IPS-15b (cell line): ENCODE results near the gene GNA12.

Source experiments
- H3K27me3 ChIP-seq: one replicate; pipeline ENCODE4 v1.6.1; 2013; ENCODE audit warnings: low read length; ENCODE audit not compliant: control insufficient read depth, insufficient read depth
- H3K36me3 ChIP-seq: one replicate; pipeline ENCODE4 v1.6.1; 2013; ENCODE audit warnings: low read length; ENCODE audit not compliant: control insufficient read depth, insufficient read depth
- H3K4me1 ChIP-seq: one replicate; pipeline ENCODE4 v1.6.1; 2013; ENCODE audit warnings: mild to moderate bottlenecking, low read length; ENCODE audit not compliant: control insufficient read depth, insufficient read depth
- H3K4me3 ChIP-seq: one replicate; pipeline ENCODE4 v1.5.1; 2013; ENCODE audit warnings: low read depth, low read length
- H3K9ac ChIP-seq: one replicate; pipeline ENCODE4 v1.6.1; 2013; ENCODE audit warnings: low read depth, mild to moderate bottlenecking, low read length
- H3K9me3 ChIP-seq: one replicate; pipeline ENCODE4 v1.6.1; 2013; ENCODE audit warnings: mild to moderate bottlenecking, low read length; ENCODE audit not compliant: control insufficient read depth, insufficient read depth

The GNA12 gene

DNA sequence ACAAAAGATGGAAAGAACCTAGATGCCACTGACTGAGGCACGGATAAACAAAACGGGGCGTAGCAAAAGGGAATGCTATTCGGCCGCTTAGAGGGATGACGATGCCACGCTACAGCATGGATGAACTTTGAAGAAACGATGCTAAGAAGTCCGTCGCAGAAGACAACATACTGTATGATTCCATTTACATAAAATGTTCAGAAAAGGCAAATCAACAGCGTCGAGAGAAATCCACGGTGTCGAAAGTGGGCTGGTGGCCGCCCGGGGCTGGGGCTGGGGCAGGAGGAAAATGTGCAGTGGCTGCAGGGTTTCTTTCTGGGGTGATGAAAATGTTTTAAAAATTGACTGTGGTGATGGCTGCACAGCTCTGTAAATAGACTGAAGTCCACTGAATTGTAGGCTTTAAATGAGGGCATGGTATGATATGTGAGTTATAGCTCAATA, 24.1 kb downstream of the GNA12 start:
- Histone ChIP-seq H3K36me3 (no peaks in the 10 kb centered on the region), H3K4me1 (peaks cover 53% of the 10 kb centered on the region), H3K4me3 (no peak overlapping the region), H3K27me3 (no peaks in the 10 kb centered on the region), H3K9ac (no peak overlapping the region), H3K9me3 (no peaks in the 10 kb centered on the region)

DNA sequence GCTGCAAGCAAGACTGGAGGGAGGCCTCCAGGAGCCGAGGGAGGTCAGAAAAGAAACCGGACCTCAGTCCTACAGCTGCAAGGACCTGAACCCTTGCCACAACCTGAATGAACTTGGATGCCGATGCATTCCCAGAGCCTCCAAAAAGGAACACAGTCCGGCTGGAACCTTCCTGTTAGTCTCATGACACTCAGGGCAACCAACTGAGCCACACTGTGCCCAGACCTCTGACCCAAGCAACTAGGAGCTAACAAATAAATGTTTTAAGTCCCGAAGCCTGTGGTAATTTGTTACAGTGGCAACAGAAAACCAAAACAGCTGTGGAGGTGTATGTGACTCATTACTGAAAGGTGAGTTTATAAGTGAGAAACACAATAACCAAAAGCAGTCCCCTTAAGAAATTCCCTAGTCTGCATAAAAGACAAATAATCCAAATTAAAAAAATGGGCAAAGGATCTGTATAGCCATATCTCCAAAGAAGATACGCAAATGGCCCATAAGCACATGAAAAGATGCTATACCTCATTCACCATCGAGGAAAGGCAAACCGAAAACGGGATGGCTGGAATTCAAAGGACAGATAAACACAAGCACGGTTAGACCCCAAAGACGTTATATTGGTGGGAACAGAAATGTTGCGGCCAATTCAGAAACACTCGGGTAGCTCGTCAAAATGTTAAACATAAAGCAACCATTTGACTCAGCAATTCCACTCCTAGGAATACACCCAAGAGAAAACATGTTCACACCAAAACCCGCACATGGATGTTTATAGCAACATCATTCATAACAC, 24.8 kb downstream of the GNA12 start:
- Histone ChIP-seq H3K4me1 (peaks cover 53% of the 10 kb centered on the region), H3K9ac (peak overlapping the region; percentile 1), H3K9me3 (no peaks in the 10 kb centered on the region), H3K36me3 (no peaks in the 10 kb centered on the region), H3K27me3 (no peaks in the 10 kb centered on the region), H3K4me3 (no peak overlapping the region)

DNA sequence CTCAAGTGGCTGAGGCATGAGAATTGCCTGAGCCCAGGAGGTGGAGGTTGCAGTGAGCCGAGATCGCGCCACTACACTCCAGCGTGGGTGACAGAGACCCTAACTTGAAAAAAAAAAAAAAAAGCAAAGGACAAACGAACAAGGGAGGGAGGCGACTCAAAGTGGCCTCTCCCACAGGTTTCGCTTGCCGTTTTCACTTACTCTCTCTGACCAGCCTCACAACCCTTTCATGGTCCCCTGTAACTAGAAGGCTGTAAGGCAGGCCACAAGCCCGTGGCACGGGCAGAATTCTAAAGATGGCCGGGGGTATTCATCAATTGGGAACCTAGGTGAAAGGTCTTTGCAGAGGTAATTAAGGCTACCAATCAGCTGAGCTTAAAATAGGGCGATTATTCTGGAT, 25.5 kb downstream of the GNA12 start:
- Histone ChIP-seq H3K36me3 (no peaks in the 10 kb centered on the region), H3K4me3 (no peak overlapping the region), H3K27me3 (no peaks in the 10 kb centered on the region), H3K9me3 (no peaks in the 10 kb centered on the region), H3K9ac (peak overlapping the region; percentile 14), H3K4me1 (peaks cover 53% of the 10 kb centered on the region)

DNA sequence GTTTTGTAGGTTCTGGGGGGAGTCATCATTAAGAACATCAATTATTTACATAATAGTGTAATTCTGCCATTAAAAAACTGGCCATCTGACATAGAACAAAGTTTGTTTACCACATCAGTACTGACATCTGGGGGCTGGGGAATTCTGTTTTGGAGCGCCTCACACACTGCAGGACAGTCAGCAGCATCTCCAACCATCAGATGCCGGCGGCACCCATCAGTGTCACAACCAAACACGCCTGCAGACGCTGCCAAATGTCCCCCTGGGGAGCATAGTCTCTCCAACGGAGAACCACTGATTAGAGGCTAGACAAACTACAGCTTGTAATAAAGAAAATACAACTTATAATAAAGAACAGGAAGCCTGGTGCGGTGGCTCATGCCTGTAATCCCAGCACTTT, 26.0 kb downstream of the GNA12 start:
- Histone ChIP-seq H3K9me3 (no peaks in the 10 kb centered on the region), H3K27me3 (no peaks in the 10 kb centered on the region), H3K4me3 (no peak overlapping the region), H3K9ac (no peak overlapping the region), H3K36me3 (no peaks in the 10 kb centered on the region), H3K4me1 (peaks cover 53% of the 10 kb centered on the region)

DNA sequence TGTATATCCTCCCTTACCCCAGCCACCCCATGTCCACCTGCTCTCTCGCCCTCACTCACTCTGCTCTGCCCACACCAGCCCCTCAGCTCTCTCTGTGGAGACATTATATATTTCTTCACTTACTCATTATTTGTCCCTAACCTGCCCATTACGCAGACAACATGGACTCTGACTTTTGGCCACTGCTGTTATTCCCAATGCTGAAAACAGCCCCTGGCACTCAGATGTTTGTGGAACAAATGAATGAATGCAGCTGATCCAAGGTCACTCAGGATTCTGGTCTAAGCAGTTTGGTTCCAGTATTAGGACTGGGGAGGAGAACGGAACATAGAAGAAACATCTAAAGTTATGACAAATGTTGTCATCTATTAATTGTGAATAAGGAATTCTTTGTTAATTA, 26.7 kb downstream of the GNA12 start:
- no peaks in the 10 kb centered on the region for H3K36me3 ChIP-seq
- H3K9ac ChIP-seq, result no peak overlapping the region
- no peaks in the 10 kb centered on the region for H3K9me3 ChIP-seq
- H3K4me1 ChIP-seq, result peaks cover 48% of the 10 kb centered on the region
- no peaks in the 10 kb centered on the region for H3K27me3 ChIP-seq
- no peak overlapping the region for H3K4me3 ChIP-seq

DNA sequence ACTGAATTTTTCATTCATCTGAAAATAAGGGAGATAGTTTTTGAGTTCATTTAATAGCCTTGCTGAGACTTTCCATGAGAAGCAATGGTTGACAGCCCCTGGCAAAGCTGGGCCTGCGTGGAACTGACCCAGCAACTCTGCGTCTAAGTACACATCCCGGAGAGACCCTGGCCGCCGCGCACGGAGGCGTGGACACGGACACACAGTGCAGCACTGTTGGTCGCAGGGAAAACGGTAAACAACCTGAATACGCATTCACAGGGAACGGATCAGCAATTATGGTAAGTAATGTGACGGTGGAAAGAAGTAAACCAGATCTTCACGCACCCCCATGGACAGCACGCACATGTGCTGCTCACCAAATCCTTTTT, 28.2 kb downstream of the GNA12 start:
- Histone ChIP-seq H3K27me3 (no peaks in the 10 kb centered on the region), H3K9me3 (no peaks in the 10 kb centered on the region), H3K4me3 (no peak overlapping the region), H3K9ac (no peak overlapping the region), H3K4me1 (peaks cover 35% of the 10 kb centered on the region), H3K36me3 (no peaks in the 10 kb centered on the region)

DNA sequence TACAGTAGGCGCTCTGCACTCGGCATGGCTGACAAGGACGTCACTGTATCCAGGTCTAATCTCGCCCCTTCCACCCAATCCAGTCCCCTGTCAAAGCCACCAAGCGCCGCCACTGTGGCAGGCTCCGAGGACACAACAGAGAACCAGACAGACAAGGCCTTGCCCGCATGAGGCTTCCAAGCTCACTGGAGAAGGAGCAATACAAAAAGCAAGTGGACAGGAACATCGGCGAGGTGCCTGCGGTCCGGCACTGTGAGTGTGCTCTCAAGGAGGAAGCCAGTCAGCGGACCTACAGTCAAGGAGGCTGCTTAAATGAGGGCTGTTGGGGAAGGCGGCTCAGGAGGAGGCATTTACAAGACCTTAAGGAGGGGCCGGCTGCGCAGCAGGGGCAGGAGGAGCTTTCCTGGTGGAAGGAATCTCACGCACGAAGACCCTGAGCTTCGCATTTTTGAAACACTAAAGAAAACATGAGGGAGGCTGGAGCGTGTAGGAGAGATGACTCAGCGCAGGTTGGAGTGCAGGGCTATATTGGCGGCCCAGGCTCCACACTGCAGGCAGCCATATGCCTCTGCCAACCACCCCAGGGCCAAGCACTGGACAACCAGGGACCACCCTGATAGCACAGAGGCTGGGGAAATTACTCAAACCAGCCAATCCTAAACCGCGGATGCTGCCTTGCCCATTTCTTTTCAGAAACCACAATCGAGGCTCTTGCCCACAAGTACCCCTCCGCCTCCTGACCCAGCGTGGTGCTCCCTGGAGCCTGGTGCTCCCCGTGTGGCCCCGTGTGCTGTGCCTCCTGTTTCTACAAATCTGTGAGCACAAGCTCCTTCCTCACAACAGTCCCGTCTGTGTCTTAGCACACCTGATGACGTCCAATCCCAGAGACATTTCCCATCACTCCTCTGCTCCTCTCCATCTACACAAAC, 28.9 kb downstream of the GNA12 start:
- no peaks in the 10 kb centered on the region for H3K36me3 ChIP-seq
- H3K4me1 ChIP-seq, result peaks cover 31% of the 10 kb centered on the region
- H3K4me3 ChIP-seq, result no peak overlapping the region

DNA sequence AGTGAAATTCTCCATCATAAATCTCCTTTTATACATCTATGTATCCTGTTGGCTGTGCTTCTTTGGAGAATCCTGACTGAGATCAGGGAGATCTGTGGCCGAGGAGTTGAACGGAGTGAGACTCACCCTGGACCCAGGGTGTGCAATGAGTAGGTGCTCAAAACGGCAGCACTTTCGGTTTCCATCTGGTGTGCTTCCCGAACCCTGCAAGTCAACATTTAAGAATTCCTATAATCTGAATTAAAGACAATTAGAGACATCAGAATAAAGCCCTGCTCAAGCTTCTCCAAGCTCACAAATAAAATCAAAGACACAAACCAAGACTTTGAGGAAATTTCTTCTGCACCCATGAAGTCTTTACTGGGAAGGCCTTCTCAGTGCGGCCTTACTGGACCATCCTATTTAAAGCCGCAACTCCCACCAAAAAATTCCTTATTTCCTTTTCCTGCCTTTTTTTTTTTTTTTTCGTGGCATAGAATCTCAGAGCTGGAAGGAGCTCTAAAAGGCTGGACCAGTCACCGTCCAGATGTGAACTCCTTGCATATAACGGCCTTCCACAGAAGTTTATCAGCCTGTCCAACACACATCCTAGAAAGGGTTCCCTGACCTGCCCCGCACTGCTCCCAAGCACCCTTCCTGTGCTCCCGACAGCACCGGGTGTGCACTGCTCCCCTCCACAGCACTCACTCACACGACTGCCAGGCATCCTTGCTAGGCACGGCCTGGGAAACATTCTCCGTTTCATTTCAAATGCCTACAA, 29.7 kb downstream of the GNA12 start:
- Histone ChIP-seq H3K9me3 (no peaks in the 10 kb centered on the region), H3K27me3 (no peaks in the 10 kb centered on the region), H3K4me1 (peaks cover 24% of the 10 kb centered on the region), H3K4me3 (no peak overlapping the region), H3K36me3 (no peaks in the 10 kb centered on the region), H3K9ac (peak overlapping the region; percentile 20)

More for the DNA sequence above, 28.9 kb downstream of the GNA12 start:
- H3K27me3 ChIP-seq, result no peaks in the 10 kb centered on the region
- no peaks in the 10 kb centered on the region for H3K9me3 ChIP-seq
- H3K9ac ChIP-seq, result peak overlapping the region; percentile 37

DNA sequence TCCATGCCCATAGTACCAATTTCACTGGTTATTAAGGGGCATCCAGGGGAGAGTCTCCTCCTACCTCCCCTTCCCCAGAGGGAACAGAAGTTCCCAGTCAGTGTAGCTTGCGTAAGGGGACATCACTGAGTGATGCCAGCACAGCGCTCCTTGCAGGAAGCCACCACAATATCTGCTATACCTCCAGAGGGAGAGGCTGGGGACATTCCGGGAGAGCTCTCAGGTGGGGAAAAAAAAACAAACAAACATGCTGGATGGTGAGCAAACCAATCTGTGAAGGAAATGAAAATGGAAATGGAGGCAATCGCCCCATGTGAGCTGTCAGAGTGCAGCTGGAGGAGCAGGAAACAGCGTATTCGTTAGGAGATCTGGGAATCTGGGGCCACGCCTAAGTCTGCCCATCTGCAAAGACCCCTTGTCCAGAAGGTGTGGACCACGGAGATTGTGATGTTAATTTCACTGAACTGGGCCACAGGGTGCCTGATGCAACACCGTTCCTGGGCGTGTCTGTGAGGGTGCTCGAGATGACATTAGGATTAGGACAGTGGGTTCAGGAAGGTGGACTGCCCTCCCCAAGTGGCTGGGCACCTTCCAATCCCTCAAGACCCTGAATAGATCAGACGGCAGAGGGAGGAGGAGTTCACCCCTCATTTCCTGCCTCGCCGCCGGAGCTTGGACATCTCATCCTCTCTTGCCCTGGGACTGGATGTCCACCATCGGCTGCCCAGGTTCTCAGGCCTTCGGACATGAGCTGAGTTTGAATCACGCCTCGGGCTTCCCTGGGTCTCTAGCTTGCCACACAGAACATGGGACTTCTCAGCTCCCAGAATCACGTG, 30.5 kb downstream of the GNA12 start:
- Histone ChIP-seq H3K9ac (no peak overlapping the region), H3K4me1 (peaks cover 17% of the 10 kb centered on the region)

DNA sequence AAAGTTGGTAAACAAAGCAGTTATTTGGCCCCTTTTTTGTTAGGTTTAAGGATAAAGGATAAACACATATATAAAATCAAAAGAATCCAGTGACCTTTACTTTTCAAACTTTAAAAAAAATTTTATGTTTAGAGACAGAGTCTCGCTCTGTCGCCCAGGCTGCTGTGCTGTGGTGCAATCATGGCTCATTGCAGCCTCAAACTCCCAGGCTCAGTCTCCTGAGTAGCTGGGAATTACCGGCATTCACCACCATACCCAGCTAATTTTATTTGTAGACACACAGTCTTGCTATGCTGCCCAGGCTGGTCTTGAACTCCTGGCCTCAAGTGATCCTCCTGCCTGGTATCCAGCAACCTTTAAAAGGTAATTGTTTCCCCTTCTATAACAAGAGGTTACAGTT, 31.3 kb downstream of the GNA12 start:
- Histone ChIP-seq H3K4me3 (no peak overlapping the region), H3K4me1 (peaks cover 22% of the 10 kb centered on the region), H3K9ac (no peak overlapping the region), H3K27me3 (no peaks in the 10 kb centered on the region), H3K36me3 (no peaks in the 10 kb centered on the region), H3K9me3 (no peaks in the 10 kb centered on the region)

More for the DNA sequence above, 30.5 kb downstream of the GNA12 start:
- Histone ChIP-seq H3K4me3 (no peak overlapping the region), H3K36me3 (no peaks in the 10 kb centered on the region), H3K9me3 (no peaks in the 10 kb centered on the region), H3K27me3 (no peaks in the 10 kb centered on the region)

DNA sequence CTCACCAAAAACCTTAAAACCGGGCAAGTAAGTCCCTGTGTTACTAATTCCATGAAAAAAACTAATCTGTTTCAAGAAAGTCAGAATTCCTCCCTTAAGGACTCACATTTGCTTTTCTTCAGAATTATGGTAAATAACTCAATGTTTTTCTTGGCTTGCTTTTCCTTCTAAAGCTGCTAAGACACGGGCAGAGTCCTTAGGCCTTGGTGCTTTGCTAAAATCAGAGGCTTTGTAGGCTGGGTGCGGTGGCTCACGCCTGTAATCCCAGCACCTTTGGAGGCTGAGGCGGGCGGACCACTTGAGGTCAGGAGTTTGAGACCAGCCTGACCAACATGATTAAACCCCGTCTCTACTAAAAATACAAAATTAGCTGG, 32.0 kb downstream of the GNA12 start:
- Histone ChIP-seq H3K9ac (no peak overlapping the region), H3K9me3 (no peaks in the 10 kb centered on the region), H3K36me3 (no peaks in the 10 kb centered on the region), H3K4me1 (peaks cover 23% of the 10 kb centered on the region), H3K4me3 (no peak overlapping the region), H3K27me3 (no peaks in the 10 kb centered on the region)
